Thyroid gland (tissue), 4 donors: ENCODE measurements around the gene TMEM255B. TPM values are rescaled to one million over a fixed set of nuclear protein-coding genes. Genes with fewer than 3 reads are reported as not detected.

Experiments used
- DNase-seq, 2 donors: peaks; one replicate each; pipeline ENCODE4 v3.0.0-alpha.2; 2019
- H3K27ac ChIP-seq, 3 donors: fragments of 200-600 bp; sonication (generic); 1 replicate in 2 of 3; 2 replicates in 1 of 3; pipeline ENCODE4 v1.5.1; 2016 to 2019; ENCODE audit warnings: mild to moderate bottlenecking in 1 of 3, moderate library complexity in 1 of 3
- H3K27me3 ChIP-seq: fragments of 200-600 bp; sonication (generic); one replicate; pipeline ENCODE4 v1.5.1; 2019
- H3K36me3 ChIP-seq, 2 donors: fragments of 200-600 bp; sonication (generic); one replicate each; pipeline ENCODE4 v1.5.1; 2016 to 2019
- H3K4me1 ChIP-seq, 2 donors: fragments of 200-600 bp; sonication (generic); one replicate each; pipeline ENCODE4 v1.5.1; 2017 to 2019
- H3K4me3 ChIP-seq, 3 donors: fragments of 200-600 bp; sonication (generic); replicated peaks in 1 of 3; 1 replicate in 2 of 3; 2 replicates in 1 of 3; pipeline ENCODE4 v1.5.1; 2016; ENCODE audit warnings: mild to moderate bottlenecking in 1 of 3
- H3K9me3 ChIP-seq: fragments of 200-600 bp; sonication (generic); one replicate; pipeline ENCODE4 v1.5.1; 2017
- POLR2A ChIP-seq, 2 donors: fragments of 450-650 bp; IDR thresholded peaks; one replicate each; pipeline ENCODE4 v1.6.1; 2017; ENCODE audit warnings: antibody characterized with exemption in 2 of 2, mild to moderate bottlenecking in 2 of 2, moderate library complexity in 1 of 2
- WGBS, 2 donors: methylation state at CpG; one replicate each; pipeline ENCODE4 v1.1.5; 2017; 5-methylcytosine and 5-hydroxymethylcytosine counted together
- intact Hi-C: fragments of 100-400 bp; cut with DNase I; formaldehyde crosslinking; loops from one replicate; pipeline ENCODE4 v1.15.1; 2023
- total RNA-seq, 4 donors: library from RNA; depleted of rRNA; stranded (reverse); fragments of >200 nt; gene quantifications; one replicate each; pipeline ENCODE4 v1.2.3, GENCODE V29; 2016
- TF ChIP-seq, protein P1 (sequence below), 6 experiments: fragments of 200-600 bp in 3 of 6; fragments of 450-650 bp in 3 of 6; sonication (generic) in 3 of 6; IDR thresholded peaks; one replicate each; pipeline ENCODE4 v1.5.1; 2016 to 2019; ENCODE audit warnings: antibody characterized with exemption in 6 of 6, mild to moderate bottlenecking in 2 of 6, inconsistent platforms in 1 of 6, moderate library complexity in 1 of 6

Gene TMEM255B
- total RNA-seq, 4 donors from 2014 or later: 6.1 to 9.2 (median 8.3) TPM

DNA sequence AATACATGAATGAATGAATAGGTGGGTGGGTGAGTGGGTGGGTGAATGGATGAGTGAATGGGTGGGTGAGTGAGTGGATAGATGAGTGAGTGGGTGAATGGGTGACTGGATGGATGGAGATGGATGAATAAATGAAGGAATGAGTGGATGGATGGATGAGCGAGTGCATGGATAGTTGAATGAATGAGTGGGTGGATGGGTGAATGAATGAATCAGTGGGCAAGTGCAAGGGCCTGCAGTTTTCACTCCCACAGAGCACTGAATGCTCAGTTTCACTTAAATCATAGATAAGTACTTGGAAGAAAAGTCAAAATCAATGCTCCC lies 92.4 kb downstream of the TMEM255B start:
- intact Hi-C loops: no loop called here
- no peak for TF ChIP-seq POLR2A (IDR thresholded peaks at IDR 0.05)
- TF ChIP-seq, protein P1, sequence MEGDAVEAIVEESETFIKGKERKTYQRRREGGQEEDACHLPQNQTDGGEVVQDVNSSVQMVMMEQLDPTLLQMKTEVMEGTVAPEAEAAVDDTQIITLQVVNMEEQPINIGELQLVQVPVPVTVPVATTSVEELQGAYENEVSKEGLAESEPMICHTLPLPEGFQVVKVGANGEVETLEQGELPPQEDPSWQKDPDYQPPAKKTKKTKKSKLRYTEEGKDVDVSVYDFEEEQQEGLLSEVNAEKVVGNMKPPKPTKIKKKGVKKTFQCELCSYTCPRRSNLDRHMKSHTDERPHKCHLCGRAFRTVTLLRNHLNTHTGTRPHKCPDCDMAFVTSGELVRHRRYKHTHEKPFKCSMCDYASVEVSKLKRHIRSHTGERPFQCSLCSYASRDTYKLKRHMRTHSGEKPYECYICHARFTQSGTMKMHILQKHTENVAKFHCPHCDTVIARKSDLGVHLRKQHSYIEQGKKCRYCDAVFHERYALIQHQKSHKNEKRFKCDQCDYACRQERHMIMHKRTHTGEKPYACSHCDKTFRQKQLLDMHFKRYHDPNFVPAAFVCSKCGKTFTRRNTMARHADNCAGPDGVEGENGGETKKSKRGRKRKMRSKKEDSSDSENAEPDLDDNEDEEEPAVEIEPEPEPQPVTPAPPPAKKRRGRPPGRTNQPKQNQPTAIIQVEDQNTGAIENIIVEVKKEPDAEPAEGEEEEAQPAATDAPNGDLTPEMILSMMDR (IDR thresholded peaks at IDR 0.05): no peak
- Histone ChIP-seq H3K27me3 (no peaks in the 10 kb centered on the region), H3K36me3 (no peaks in the 10 kb centered on the region), H3K4me1 (peaks cover 27 to 48% of the 10 kb centered on the region in 2 donors), H3K27ac (no peak overlapping the region), H3K9me3 (no peaks in the 10 kb centered on the region), H3K4me3 (no peak overlapping the region)
- WGBS, 2 donors: 93 to 98% methylated on average over 1 of the region's 1 CpG
- DNase-seq: no peak

DNA sequence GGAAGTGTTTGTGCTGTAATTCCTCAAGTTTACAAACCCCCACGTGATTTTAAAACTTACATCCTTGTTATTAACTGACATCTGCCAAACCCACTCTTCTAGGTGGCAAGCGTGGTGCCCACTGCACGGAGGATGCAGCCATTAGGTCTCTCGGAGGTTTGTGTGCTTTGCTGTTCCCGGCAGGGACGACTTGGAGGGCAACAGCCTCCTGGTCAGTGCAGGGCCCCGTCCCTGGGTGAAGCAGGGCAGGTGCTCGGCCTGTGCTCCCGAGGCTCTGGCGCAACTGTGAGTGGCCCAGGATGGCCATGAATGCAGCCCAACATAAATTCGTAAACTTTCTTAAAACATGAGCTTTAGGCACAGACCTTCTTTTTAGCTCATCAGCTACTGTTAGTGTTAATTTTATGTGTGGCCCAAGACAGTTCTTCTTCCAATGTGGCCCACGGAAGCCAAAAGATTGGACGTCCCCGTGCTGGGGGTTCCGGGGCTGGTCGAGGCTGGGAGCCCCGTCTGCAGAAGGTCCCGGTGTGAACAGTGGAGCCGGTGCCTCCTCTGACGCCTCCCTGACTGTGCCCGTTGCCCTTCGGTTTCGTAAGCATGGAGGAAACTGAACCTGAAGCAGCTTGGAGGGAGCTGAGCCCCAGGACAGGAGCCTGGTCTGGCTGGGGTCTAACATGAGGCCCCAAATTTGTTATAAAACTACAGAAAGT lies 93.0 kb downstream of the TMEM255B start:
- intact Hi-C loops: no loop called here
- Histone ChIP-seq H3K27ac (no peak overlapping the region), H3K4me1 (peaks cover 33 to 53% of the 10 kb centered on the region in 2 donors), H3K4me3 (no peak overlapping the region), H3K9me3 (no peaks in the 10 kb centered on the region), H3K27me3 (no peaks in the 10 kb centered on the region), H3K36me3 (no peaks in the 10 kb centered on the region)
- 92 to 93% methylated on average over 20 of the region's 23 CpGs for WGBS, 2 donors
- TF ChIP-seq, protein P1 (IDR thresholded peaks at IDR 0.05): no peak
- no peak for TF ChIP-seq POLR2A (IDR thresholded peaks at IDR 0.05)
- DNase-seq: no peak

DNA sequence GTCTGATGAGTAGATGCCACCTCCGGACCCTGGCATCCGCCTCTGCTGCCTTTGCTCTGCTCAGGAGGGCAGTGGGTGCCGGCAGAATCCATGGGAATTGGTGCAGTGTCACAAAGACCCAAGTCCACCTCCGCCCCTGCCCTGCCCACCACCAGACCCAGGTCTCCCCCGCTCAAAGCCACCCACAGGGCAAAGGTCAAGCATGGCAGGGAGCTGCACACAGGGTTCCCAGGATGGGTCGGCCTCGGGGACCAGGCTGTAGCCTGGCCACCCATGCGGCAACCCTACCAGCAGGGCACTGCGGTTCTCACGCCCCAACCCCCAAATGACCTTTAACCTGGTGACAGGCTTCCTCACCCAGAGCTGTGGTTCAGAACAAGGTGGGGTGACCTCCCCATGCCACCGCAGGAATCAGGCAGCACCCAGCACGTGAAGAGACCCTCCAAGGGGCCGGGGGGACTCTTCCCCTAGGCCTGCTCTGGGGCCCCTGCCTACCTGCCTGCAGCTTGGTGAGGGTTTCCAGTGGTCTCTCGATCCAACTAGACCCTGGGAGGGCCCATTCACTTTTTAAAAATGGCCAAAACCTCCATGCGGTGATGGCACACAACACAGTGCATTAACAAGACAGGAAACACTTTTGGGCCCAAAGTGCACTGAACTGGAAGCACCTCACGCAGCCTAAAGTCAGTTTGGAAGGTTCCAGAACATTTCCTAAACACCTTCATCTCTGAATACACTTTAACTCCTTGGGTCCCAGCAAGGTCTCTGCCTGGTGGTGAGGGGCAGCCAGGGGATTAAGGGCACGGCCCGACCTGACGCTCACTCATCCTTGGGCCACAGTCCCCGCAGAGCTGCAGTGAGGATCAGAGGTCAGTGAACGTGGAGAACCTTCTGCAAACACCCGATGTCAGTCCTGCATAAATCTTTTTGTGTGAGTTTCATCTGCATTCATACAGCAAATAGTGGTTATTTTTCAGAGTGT lies 93.8 kb downstream of the TMEM255B start:
- H3K4me3 ChIP-seq: no peak overlapping the region
- peak in 1 of 2 donors; percentile 1 for DNase-seq
- intact Hi-C loops: no loop called here
- 80 to 82% methylated on average over 15 of the region's 22 CpGs for WGBS, 2 donors
- TF ChIP-seq, protein P1 (IDR thresholded peaks at IDR 0.05): no peak
- no peak for TF ChIP-seq POLR2A (IDR thresholded peaks at IDR 0.05)
- H3K9me3 ChIP-seq: no peaks in the 10 kb centered on the region
- no peaks in the 10 kb centered on the region for H3K27me3 ChIP-seq
- H3K4me1 ChIP-seq: peaks cover 37 to 56% of the 10 kb centered on the region in 2 donors
- H3K27ac ChIP-seq: peak overlapping the region in 1 of 3 donors; percentile 36
- no peaks in the 10 kb centered on the region for H3K36me3 ChIP-seq

DNA sequence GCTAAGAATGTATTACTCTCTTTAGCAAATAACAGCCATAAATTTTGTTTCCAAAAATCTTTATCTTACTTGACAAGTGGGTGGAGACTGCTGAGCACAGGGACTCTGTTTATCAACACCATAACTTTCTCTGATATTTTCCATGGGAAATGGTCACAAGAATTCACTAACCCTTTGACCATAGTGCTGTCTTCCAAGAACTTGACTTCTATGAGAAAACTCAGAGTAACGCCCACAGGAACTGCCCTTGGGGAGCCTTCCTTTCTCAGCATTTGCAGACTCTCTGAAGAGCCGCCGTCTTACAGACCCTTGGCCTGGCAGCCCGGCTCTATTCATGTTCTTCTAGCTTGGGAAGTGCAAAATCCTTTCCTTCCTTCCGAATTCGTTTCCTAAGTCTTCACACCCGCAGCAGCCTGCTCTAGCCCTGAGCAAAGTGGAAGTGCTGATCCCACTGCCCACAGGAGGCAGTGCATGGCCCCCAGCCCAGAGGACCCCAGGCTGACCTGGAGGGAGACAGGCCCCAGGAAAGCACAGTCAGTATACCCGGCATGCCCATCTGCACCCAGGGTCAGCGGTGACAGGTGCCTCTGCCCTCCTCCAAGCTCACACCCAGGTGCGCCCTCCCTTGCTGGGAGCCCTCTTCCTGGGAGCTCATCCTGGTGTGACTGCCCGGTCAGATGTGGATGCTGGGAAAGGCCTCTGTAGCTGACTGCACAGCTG lies 94.7 kb downstream of the TMEM255B start:
- 48 to 62% methylated on average over 7 to 8 of the region's 11 CpGs for WGBS, 2 donors
- DNase-seq: no peak
- no peaks in the 10 kb centered on the region for H3K9me3 ChIP-seq
- TF ChIP-seq, protein P1 (IDR thresholded peaks at IDR 0.05): no peak
- TF ChIP-seq POLR2A (IDR thresholded peaks at IDR 0.05): no peak
- H3K4me1 ChIP-seq: peaks cover 29 to 51% of the 10 kb centered on the region in 2 donors
- H3K4me3 ChIP-seq: no peak overlapping the region
- intact Hi-C loops: no loop called here
- H3K27me3 ChIP-seq: no peaks in the 10 kb centered on the region
- peak overlapping the region in 1 of 3 donors; percentile 36 for H3K27ac ChIP-seq
- no peaks in the 10 kb centered on the region for H3K36me3 ChIP-seq
